Activated CD4-positive, alpha-beta T cell treated with anti-CD3 and anti-CD28 coated beads for 4 hours (primary cell): ENCODE data around the gene KRT7.
"Not testable (repeated sequence)": the region's sequence is repeated elsewhere in the genome, so short reads cannot be mapped to it uniquely, and the experiment has no call there.

Experiments
- DNase-seq, 2 donors: peaks; one replicate each; pipeline ENCODE4 v3.0.0-alpha.2; 2020

KRT7 gene

DNA sequence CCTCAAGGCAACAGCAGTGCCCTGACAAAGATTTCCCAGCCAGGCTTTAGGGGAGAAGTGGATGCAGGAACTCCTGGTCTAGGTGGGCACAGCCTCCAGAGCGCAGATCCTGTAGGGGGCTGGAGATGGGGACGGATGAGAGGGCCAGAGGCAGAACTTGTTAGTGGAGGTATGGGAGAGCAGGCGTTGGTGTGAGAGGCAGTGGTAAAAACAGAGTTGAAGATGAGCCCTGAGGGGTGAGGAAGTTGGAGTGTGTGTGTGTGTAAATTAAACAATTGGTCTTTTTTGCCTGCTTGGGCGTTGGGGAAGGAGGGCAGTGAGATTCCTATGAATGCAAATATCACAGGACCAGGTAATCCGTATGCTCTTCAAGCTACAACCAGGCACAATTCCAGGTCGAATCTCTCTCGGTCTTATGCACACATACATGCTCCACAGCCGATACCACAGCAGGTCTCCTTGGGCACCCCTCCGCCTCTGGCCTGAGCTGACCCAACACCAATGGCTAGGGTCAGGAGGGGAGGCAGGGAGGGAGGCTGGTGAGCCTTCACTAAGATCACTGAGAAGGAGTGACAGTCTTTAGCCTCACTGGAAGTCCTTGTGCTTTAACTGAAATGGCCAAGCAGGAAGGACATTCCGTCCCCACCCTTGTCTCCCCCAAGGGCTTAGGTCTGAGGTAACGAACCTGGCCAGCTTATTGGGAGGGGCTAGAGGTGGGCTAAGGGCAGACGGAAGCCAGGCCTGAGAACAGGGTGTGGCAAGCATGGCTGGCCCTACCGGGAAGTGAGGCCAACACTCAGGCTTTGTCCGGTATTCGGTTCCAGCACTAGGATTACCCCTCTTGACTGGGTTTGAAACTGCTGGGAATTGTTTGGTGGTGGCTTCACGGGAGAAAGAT lies 1.5 kb upstream of the KRT7 start:
- DNase-seq: no peak

DNA sequence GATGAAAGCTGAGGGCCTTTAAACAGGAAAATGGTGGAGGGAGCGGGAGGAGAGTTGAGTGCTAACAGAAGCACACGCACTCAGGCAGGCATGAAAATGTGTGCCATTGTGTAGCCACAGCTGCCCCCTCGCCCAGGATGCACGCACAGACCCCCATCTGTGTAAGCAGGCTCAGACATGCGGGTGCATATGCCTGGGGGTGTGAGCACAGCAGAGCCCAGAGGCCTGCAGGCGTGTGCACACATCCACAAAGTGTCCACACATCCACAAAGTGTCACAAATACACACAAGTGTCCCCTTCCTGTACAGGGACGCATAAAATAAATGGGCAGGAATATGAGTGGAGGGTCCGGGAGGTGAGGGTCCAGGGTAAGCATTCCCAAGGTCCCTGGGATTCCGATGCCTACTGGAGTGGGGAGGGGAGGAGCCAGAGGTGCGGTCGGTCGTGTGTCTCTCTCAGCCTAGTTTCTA lies 805 bp upstream of the KRT7 start:
- DNase-seq: no peak

DNA sequence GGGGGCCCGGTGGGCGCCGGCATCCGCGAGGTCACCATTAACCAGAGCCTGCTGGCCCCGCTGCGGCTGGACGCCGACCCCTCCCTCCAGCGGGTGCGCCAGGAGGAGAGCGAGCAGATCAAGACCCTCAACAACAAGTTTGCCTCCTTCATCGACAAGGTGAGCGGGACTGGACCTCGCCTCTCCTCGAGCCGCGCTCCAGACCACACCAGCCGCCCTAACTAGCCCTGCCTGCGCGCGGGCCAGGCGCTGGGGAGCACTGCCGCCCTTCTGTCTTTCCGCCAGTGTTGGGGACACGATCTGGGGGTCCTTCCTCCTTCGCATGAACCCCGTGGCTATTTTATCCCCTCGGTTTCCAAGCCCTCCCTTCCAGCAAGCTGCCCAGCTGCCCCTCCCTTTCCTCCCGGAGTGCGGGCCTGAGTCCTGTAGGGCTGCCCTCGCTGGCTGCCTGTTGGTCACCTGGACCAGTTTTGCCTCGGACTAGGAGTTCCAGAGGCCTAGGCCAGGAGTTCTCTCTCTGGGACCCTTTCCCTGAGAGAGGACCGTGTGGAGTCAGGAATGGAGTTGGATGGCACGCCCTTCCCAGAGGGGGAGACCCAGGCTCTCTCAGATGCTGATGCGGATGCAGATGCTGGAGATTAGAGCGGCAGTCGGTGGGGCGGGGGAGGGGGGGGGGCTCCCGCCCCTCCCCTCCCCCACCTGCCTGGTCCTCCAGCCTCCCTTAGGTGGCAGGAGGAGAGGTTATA lies 592 bp downstream of the KRT7 start:
- no peak for DNase-seq

DNA sequence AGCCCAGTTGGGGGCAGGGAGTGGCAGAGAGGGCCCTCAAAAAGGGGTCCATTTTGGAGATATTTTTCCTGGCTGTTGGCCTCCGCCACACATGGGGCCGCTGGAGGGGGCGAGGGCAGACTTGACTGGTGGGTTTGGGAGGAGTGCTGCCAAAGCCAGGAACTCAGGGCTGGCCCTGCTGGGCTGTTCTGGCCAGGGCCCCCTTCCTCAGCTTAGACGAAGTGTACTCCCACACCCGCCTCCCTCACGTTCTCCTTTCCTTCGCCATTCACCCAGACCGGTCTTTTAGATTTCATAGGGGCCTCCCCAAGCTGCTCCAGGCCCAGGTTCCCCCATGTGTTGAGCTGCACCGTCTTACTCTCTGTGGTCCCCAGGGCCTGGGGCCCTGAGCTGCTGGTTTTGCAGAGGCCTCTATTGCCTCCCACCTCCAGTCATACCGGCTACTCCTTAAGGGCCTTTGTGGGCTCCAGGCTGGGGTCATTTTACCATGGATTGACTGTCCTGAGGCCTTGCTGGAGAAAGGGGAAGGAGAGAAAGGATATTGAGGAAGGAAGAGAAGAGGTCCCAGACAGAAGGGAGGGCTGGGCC lies 1.3 kb downstream of the KRT7 start:
- DNase-seq: no peak

DNA sequence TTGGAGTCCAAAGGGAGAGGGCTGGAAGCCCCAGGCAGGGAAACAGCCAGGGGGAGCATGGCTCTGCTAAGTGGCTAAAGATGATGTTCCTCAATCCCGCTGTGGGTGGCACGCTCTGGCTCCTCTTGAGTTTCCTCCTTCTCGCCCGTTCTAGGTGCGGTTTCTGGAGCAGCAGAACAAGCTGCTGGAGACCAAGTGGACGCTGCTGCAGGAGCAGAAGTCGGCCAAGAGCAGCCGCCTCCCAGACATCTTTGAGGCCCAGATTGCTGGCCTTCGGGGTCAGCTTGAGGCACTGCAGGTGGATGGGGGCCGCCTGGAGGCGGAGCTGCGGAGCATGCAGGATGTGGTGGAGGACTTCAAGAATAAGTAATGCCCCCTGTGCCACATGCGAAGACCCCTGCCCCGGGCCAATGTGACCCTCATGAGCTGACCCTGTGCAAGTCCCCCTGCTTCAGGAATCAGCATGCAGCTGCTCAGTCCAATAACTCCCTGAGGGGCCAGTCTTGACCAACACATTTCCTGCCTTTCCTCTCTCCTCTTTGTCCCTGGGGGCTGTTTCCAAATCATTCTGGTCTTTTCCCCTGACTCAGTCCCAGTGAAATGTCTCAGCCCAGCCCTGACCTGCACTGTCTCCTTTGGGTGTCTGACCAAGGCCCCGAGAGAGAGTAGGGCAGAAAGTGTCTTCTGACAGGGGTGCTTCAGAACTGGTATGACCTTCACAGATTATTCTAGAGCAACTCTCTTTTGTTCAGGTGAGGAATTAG lies 2.1 kb downstream of the KRT7 start:
- DNase-seq: no peak

DNA sequence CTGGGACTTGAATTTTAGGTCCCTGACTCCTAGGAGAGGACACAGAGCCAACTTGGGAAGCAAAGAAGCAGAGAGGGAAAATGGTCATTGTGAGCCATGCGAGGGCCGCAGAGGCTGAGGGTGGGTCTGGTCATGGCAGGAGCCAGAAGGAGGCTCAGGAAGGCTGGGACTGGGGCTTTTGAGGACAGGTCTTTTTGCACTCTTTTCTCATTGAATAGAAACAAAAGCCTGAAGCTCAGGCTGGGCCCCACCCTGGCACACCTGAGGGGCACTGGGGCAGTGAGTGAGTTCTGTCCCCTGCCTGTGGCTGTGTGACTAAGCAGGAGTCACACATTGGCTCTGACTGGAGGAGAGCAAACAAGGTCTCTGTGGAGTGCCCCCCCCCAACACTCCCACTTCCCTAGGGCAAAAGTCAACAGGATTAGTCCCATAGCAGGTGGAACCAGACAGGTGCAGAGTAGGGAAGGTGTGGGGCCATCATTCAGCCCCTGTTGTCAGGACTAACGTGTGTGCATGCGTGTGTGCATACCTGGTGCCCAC lies 2.8 kb downstream of the KRT7 start:
- no peak for DNase-seq

DNA sequence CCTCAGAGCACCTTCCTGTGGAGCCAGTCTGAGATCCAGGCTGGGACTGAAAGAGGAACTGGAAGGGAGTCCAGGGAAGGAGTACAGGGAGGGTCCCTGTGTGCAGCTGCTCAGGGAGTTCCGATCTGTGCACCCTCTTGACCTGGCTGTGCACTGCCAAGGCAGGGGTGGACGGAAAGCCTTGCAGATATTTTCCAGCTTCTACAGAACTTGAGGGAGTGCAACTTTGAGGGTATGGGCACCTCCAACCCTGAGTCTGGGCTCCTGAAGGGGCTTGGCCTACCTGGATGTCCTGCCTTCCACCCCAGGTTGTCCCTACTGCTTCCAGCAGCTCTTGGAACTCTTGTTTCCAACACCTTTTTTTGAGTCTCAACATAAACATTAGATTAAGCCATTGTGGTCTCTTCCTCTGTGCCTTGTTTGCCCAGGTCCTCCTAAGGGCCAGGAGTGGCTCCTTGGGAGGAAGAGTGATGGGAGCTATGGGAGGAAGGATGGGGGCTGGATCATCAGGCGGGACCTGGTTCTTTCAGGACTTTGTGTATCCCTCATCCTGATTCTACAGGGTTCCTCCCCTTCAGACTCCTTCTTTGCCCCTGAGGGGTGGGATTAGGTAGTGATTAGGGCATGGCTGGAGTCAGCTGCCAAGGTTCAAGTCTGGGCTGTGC lies 3.5 kb downstream of the KRT7 start:
- no peak for DNase-seq

DNA sequence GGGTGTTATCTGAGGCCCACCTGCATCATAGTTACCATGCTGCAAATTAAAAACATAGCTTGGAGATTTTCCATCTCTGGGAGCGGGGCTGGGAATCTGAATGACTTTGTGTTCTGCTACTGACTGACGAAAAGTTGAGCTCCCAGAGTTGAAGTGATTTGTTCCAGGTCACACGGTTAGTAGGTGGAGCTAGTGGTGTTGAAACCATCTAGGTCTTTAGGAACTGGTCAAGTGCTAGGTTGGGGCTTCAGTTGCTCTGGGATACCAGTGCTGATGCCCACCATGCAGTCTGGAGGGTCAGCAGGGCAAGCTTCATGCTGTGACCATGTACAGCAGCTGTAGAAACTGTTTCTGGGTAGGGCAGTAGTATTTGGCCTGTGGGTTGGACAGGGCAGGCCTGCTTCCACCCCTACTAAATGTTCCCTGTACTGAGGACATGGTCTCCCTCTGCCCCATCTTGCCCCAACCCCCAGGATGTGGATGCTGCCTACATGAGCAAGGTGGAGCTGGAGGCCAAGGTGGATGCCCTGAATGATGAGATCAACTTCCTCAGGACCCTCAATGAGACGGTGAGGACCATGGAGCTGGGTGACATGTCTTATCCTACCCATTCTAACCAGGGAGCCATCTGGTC lies 5.3 kb downstream of the KRT7 start:
- DNase-seq: no peak

DNA sequence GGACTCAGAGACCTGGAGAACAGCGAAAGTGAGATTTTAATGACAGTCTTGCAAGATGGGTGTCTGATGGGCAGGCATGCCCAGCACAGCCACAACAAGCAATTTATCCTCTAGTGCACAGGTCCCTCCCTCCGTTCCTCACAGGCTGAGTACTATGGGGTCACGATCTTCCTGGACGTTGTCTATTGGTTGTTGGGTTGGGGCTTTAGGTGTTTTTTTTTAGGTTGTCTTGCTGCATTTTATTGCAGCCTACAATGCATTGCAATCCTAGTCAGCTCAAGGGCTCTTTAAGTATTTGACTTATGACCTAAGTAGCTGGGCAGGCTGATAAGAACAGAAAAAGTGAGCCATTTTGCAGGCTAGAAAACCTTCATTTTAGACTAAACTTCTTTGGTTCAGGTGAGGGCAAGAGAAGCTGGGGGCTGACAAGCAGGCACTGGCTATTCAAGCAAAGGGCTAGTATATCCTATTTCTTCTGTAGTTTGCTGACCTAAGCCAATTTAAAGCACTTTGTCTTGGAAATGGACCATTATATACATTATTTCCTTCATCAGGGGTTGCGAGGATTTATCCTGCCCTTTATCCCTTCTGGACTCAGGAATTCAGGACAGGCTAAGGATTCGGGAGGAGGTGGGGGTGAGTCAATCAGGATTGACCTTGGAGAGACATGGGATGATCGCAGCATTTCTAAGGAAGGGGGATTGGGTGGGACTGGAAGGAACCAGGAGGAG lies 6.0 kb downstream of the KRT7 start:
- DNase-seq: no peak

DNA sequence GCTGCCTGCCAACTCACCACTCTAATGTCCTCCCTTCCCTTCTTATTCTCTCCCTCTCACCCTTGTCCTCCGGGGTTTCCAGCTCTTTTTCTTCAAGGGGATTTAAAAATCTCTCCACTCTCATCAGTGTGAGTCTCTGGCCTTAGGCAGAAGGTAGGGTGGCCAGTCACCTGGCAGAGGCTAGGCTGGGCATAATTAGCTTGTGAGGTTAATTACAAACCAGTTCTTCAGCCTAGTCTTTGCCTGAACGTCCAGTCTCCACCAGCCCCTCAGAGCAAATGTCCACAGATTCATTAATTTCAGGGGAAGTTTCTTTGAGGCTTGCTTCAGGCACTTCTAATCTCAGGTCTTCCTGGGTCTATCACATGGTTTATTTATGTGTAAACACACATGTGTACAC lies 6.7 kb downstream of the KRT7 start:
- no peak for DNase-seq

DNA sequence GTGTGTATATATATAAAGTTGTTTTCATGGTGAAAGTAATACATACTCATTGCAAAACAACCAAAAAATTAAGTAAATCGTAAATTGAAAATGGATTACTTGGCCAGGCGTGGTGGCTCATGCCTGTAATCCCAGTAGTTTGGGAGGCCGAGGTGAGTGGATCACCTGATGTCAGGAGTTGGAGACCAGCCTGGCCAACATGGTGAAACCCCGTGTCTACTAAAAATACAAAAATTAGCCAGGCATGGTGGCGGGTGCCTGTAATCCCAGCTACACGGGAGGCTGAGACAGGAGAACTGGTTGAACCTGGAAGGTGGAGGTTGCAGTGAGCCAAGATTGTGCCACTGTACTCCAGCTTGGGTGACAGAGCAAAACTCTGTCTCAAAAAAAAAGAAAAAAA lies 7.2 kb downstream of the KRT7 start:
- not testable (repeated sequence) for DNase-seq

DNA sequence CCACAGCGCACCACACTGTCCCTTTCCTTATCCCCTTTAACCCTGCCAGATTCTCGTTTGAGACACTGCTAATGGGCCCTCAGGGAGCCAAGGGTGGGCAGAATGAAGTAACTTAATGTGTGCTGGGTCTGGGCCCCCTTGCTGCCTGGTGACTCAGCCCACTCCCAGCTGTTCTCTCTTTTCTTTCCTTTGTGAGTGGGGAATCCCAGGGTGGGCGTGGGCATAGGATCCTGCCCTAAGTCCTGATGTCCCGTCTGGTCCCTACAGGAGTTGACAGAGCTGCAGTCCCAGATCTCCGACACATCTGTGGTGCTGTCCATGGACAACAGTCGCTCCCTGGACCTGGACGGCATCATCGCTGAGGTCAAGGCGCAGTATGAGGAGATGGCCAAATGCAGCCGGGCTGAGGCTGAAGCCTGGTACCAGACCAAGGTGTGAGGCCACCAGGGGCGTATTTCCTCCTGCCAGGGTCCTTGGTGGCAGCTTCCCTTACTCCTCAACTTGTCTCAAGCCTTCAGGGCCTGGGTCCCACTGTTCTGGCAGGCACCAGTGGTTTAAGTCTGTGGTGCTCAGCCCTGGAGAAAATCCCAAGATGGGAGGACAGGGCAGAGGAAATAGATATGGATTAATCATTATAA lies 8.3 kb downstream of the KRT7 start:
- DNase-seq: no peak

DNA sequence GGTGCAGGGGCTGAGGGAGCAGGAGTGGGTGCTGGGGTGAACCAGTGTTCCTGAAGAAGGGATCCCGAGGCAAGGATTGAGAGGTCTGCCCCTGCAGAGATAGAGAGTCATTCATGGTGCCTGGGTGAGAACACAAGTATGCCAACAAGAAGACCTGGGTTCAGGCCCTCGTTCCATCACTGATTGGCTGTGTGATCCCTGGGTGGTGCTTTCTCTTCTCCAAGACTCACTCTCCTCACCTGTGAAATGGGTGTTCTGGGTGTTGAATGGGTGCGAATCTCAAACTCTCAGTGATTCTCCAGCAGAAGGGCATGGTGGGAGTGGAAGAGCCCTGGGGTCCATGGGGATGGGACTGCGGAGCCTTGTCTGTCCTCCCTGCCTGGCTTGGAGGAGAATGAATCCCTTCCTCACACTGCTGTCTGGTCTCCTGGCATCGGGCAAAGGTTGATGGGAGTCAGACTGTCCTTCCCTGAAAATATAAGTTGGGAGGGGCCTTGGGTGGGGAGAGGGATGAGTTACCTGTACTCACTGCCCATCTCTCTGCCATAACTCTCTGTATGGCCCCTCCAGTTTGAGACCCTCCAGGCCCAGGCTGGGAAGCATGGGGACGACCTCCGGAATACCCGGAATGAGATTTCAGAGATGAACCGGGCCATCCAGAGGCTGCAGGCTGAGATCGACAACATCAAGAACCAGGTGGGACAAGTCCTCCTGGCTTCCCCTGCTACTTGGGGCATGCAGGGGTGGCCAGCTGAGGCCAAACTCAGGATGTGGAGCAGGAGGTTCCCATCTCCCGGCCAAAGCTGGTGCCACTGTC lies 9.6 kb downstream of the KRT7 start:
- DNase-seq: no peak

DNA sequence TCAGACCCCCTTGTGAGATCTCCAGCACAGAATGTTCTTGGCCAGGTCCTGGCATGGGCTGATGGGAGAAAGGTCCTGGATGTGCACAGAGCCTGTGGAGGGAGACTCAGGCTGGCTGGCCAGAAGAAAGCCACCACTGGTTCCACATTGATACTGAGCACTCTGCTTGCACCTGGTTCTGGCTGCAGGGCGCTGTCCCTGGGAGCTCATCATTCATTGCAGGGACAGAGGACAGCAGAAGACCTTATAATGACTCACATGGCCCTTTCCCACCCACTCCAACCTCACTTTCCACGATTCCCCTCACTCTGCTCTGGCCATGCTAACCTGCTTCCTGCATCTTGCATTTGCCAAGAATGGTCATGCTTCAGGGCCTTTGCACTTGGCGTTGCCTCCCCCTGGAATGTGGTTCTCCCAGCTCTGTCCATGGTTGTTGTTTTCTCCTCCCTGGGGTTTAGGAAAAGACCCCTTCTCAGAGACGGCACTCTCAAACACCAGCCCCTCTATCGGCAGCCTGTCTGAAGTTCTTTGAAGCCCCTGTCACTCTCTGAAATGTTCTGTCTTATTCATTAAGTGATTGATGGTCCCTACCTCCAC lies 10.3 kb downstream of the KRT7 start:
- DNase-seq: no peak

DNA sequence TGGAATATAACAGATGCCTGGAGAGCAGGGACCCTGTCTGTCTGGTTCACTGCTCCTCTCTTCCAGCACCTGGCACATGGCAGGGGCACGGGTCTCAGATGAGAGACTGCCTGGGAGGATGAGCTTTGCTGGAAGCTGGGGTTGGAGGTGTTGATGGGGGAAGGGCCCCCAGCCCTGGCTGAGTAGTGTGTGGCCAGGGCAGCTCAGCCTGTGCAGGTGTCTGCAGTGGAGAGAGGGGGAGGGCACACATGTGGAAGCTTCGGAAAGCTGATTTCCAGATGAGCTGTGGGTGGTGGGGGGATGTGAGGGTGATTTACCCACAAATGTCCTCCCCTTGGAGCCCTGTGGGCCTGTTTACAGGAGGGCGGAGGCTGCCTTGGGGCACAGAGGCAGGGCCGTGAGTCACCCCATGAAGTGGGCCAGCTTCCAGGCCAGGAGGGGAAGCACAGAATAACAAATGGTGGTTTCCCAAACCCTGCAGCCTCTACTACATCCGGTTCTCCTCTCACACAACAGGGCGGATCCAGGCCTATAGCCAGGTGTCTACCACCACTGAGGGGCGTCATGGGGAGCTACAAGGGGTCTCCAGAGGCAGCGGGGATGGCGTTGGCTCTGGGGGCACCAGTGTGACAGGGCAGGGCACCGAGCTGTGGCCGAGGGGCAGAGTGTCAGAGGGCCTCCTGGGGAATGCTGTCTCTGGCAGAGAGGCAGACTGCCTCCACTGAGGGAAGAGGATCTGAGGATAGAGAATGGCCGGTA lies 11.0 kb downstream of the KRT7 start:
- DNase-seq: peak; percentile 33 to 69

DNA sequence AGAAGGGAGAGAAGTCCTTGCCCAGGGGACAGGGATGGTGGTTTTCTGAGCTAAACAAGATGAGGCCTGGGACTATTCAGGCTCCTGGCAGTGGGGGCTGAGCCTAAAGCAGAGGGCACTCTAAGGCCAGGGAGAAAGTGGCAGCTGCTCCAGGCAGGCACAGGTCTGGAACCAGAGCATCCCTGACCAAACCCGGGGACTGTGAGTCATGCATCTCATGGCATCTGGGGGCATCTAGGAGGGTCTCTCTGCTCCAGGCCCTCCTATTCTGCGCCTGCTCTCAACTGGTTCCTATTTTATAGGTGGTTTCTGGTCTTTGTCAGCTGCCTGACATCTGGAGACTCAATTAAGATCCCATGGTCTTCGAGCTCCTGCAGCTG lies 11.6 kb downstream of the KRT7 start:
- no peak for DNase-seq

DNA sequence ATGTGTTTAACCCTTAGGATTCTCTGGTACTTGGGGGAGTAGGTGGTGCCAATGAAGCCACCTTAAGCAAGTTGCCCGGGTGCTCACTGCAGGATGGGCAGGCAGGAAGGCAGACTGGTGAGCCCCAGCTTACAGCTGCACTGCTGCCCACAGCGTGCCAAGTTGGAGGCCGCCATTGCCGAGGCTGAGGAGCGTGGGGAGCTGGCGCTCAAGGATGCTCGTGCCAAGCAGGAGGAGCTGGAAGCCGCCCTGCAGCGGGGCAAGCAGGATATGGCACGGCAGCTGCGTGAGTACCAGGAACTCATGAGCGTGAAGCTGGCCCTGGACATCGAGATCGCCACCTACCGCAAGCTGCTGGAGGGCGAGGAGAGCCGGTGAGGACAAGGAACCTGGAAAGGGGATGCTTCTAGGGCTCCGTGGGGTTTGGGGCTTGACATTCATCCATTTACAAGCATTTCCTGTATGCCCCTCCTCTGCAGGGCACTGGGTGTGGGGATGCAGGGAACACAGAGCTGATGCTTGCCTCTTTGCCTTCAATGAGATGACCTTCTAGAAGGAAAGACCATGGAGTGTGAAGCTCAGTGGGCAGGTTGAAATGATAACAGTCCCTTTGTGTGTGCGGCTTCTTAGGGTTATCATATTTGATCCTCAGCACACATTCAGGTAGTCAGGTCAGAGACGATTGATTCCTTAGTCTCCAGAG lies 12.4 kb downstream of the KRT7 start:
- no peak for DNase-seq
